GM19468 (cell line): Measurements from ENCODE around the gene FGF2.
"Not testable (repeated sequence)": the region's sequence is repeated elsewhere in the genome, so short reads cannot be mapped to it uniquely, and the experiment has no call there.

ENCODE experiments used
- ATAC-seq: cut with Tn5 transposase; IDR thresholded peaks from one replicate; pipeline ENCODE4 v1.9.1; 2021; ENCODE audit warnings: mild to moderate bottlenecking, moderate library complexity, moderate number of reproducible peaks; ENCODE audit not compliant: unreplicated experiment; ENCODE audit errors: extremely low read depth

The FGF2 gene

GRCh38 chr4:122842984-122843531 is 16.4 kb downstream of the FGF2 start:
- ATAC-seq: no peak

- not testable (repeated sequence) for ATAC-seq
These were observed 17.8 kb downstream of the FGF2 start for GRCh38 chr4:122844391-122844790.

- ATAC-seq: no peak
These were observed 18.4 kb downstream of the FGF2 start for GRCh38 chr4:122845066-122845465.

GRCh38 chr4:122845760-122846159 is 19.1 kb downstream of the FGF2 start:
- ATAC-seq: no peak

GRCh38 chr4:122847931-122848330 is 21.3 kb downstream of the FGF2 start:
- ATAC-seq: no peak

- ATAC-seq: not testable (repeated sequence)
These were observed 23.2 kb downstream of the FGF2 start for GRCh38 chr4:122849789-122850188.

GRCh38 chr4:122851568-122851967 is 24.9 kb downstream of the FGF2 start:
- no peak for ATAC-seq

GRCh38 chr4:122854447-122855352 is 28.1 kb downstream of the FGF2 start:
- ATAC-seq: no peak

GRCh38 chr4:122855353-122855890 is 28.8 kb downstream of the FGF2 start:
- no peak for ATAC-seq

- no peak for ATAC-seq
These were observed 30.5 kb downstream of the FGF2 start for GRCh38 chr4:122857160-122857559.

GRCh38 chr4:122858705-122859104 is 32.1 kb downstream of the FGF2 start:
- ATAC-seq: no peak

- no peak for ATAC-seq
These were observed 34.7 kb downstream of the FGF2 start for GRCh38 chr4:122861172-122861943.

- ATAC-seq: no peak
These were observed 37.0 kb downstream of the FGF2 start for GRCh38 chr4:122863639-122864038.

GRCh38 chr4:122865425-122865824 is 38.8 kb downstream of the FGF2 start:
- ATAC-seq: no peak

GRCh38 chr4:122868235-122868634 is 41.6 kb downstream of the FGF2 start:
- not testable (repeated sequence) for ATAC-seq

- no peak for ATAC-seq
These were observed 46.5 kb downstream of the FGF2 start for GRCh38 chr4:122873146-122873545.

GRCh38 chr4:122873821-122874593 is 47.4 kb downstream of the FGF2 start:
- no peak for ATAC-seq

GRCh38 chr4:122875949-122876348 is 49.3 kb downstream of the FGF2 start:
- no peak for ATAC-seq

GRCh38 chr4:122876456-122876855 is 49.8 kb downstream of the FGF2 start:
- ATAC-seq: no peak

GRCh38 chr4:122879001-122879400 is 52.4 kb downstream of the FGF2 start:
- ATAC-seq: no peak
